ENCODE data around the gene PFDN2.
"Not testable (repeated sequence)": the region's sequence is repeated elsewhere in the genome, so short reads cannot be mapped to it uniquely, and the experiment has no call there.

PFDN2 gene

DNA sequence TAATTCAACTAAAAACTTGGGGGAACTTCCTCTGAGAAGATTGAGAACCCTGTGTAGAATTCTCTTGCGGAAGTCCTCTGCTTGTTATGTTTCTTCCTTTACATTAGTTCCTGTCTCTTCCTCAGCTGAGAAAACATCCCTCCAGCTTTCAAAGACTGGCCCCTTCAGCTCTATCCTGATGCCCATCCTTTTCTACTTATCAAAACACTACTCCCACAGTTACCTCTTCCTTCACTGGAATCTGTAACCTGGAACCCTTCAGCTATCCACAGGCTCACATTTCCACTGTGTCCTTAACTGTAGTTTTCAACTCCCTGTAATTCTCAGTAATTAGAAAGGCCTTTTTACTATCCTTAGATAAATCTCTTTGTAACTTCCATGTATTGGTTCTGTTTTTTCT is 20.6 kb upstream of the PFDN2 start:
- no peak for DNase-seq

DNA sequence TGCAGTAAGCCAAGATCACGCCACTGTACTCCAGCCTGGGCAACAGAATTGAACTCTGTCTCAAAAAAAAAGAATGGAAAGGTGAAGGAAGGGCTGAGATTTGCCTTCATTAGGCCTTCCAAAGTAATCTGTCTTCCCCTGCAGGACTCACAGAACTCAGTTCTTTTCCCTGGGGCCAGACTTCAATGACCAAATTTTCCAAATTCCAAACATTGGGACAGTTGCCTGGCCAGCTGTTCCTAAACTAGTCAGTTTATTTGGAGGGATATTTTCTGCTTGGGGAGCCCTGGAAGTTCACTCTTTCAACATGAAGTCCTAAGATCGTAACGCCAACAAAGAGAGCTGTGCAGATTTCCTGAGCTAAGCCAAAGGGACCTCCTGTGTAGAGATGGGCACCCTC is 20.0 kb upstream of the PFDN2 start:
- DNase-seq, result no peak

DNA sequence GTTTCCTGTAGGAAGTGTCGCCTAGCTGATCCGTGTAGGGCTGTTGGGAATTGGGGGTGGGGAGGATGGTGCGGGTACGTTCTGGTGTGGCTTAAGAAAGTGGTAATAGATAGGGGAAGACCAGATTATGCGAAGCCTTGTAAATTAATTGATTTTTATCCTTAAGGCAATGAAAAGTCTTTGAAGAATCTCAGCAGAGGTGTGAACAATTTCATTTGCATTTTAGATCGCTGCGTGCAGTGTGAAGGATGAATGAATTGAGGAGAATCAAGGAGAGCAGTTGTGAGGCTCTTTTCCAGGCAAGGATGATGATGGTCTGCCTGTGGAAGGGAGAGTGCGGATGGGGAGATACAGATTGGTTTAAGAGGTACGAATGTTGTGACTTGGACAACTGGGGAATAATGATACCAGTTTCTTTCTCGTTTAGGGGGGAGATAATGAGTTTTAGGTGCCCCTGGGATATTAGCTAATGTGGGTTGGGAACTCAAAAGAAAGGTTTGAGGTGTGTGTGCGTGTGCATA is 15.4 kb upstream of the PFDN2 start:
- DNase-seq, result peak in 1 of 2 experiments; percentile 61

DNA sequence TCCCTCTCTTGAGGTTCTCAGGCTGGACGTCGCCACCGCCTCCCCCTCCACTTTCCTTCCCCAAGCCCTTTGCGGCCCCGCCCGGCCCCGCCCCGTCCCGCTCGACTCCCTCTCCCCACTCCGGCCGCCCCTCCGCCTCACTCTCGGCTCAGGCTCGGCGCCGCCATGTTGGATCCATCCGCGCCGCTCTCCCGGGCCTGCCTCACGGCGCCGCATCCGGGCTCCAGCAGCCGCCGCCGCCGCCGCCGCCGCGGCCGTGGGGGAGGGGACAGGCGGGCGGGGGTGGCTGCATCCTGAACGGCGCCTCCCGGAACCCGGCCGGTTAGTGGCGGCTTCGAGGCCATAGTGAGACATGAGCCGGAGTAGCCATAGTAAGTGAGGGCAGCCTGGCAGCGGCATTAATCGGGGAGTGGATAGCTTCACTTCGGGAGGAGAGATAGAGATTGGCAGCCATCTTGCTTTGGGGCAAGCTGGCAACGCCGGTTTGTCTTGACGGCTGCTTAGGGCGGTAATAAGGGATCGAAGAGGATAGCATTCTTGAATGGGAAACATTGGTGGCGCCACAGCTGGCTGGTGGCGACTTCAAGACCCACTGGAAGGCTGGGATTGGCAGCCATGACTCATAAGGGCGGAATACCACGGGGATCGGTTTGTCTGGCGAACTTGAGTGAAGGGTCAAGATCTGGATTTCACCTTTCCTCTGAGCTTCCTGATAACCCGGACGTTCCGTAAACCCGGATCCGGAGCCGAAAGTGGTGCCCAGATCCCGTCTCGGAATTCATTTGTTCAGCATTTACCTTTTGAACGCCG is 14.8 kb upstream of the PFDN2 start, which contains the start of gene DEDD:
Gene DEDD, minus strand, starts transcription at position 258 of the 810 bp plus-strand sequence. CDS start 8,205 bp downstream, outside the sequence.
- DNase-seq, result peak; percentile 97 to 98

DNA sequence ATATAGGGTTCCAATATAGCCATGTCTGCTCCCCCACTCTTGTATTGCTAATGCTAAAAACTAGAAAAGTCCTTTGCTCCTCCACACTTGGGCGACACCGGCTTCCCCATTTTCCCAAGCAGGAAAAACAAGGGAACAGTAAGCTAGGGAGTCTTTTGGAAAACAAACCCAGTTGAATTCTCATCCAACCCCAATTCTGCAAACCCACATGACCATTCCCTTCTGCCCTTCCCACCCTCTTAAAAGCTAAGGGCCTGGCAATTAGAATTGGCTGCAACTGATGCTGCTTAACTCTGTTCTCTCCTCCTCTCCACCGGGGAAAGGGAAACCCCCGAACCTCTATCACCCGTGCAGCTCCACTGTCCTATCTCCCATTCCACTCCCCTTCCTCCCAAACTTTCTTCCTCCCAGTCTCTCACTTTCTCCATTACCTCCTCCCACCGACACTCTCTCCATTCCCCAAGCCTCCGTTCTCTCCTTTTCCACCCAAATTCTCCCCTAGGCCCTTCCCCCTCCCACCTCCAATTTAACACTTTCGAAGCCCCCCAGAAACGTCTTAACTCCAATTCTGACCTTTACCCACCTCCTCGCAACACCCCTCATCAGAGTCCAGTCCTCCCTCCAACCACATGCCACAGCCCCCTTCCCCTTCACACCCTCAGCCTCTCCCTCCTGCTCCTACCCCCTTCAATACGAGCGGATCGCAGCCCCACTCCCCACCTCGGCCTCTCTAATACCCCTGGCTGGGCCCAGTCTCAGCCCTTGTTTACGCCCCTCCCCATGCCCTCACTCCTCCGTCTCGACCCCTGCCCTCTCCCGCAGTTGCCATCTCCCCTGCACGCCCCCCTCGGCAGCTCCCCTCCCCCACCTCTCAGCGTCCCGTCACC is 13.9 kb upstream of the PFDN2 start:
- no peak for DNase-seq

DNA sequence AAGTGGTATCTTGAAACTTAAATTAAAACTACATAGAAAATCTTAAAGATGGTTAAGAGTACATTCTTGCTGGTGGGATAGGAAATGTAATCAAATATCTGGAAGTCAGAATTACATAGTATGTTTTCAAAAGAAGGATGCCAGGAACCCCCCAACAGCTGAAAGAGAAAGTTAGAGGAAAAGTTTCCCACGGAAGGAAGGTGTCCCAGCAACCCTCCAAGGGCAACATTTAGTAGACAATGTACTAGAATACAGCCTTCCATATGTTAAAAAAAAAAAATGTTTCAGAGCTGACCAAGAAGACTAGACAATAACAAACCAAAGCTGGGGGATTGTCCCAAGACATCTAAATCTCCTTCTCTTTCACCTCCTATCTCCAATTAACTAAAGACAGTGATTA is 12.4 kb upstream of the PFDN2 start:
- DNase-seq, result no peak

DNA sequence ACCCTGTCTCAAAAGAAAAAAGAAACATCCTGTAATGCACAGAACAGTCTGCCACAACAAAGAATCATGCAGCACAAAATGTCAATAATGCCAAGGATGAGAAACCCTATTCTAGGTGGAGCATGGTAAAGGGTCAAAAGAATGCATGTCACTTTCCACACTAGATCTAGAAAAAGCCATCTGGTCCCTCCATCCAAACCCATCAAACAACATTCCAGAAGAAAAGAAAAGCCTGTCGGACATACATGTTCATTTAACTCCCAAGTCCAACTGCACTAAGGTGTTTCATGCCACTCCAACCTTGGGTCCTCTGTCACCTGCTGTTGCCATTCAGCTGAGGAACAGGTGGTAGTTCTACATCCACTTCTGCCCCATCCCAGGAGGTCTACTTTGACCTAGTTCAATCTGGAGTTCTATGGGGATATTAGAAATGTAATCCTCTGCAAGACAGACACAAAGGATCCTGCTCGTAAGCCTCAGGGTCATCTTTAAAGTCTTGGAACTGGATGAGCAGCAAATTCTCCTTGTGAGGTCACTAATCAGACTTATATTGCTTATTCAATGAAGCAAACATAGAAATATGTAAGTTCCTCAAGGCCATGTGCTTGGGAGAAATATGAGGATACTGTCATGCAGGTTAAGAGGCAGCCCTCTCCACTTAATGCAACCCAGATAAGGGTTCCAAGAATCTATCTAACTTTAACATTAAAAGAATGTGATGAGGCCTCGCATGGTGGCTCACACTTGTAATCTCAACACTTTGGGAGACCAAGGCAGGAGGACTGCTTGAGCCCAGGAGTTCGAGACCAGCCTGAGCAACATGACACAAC is 11.0 kb upstream of the PFDN2 start:
- DNase-seq, result no peak

DNA sequence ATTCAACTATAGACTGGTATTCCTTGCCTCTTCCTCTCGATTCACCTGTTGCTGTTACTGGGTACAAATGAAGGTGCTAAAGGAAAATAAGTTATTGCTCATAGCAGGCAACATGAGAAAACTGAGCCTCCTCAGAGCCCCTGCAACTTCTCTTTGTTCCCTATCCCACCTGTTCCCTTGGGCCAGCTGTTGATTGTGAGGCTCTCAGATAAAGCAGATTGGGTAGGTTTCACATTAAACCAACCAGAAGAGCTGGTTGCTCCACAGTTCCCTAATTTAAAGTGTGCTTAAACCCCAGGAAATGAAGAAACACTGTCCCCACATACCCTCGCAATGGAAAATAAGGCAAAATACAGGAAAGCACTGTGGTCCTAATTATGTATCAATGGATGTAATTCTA is 9.8 kb upstream of the PFDN2 start:
- no peak for DNase-seq

DNA sequence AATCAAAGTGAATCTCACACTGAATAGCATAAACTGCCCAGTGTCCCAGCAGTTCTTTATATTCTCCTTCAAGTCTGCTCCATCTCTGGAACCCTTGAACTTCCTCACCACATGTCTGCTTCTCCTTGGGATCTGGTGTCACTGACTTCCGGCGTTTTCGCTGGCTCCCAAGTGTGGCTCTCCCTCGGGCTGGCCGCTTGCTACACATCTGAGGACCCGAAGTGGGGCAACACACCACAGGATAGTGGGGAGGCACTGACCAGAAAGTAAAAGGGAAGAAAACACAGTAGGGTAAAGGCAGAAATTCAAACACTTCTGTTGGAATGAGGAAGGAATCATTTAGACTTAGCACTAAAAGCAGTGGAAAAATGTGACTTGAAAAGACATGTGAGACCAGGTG is 5.1 kb upstream of the PFDN2 start:
- no peak for DNase-seq

DNA sequence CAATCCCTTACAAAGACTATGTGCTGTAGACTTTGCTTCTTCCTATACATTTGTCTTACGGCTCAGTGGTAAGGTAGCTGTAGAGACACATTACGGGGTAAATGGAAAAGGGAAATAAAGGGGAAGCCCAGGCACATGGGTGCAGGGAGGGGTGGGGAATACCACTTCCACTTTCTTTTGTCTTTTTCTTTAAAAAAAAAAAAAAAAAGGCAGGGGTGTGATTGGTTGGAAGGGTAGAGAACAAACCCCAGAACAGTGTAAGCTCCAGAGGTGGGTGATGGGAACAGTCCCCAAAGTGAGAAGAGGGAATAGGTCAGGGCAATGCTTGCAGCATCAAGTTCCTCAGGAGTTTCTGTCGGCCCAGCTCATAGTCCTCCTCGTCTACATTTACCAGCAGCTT is 4.0 kb upstream of the PFDN2 start:
- DNase-seq, result no peak

DNA sequence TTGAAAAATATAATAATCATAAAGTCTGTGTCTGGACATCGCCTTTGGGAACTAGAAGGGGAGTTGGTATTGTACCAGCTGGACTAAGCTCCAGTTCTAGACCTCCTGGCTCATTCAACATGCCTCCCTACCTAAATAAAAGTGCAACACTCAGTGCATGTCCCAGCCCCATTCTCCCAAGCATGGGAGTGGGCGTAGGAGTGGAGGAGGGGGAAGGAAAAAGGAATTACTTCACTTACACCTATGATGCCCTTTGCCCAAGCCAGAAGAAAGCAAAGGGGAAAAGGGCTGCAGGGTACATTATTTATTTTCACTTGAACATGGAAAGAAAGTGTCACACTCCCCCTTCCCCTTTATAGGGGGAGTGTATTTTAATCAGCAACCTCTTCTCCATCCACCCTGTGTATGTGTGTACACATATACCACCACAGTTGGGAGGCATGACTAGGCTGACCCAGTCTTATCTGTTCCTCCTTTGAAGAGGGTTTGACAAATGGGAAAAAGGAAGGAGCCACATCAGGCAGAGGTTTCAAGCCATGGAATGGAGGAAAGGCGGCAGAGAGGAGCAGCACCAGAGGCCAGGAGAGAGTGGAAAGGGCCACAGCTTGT is 3.3 kb upstream of the PFDN2 start:
- no peak for DNase-seq

DNA sequence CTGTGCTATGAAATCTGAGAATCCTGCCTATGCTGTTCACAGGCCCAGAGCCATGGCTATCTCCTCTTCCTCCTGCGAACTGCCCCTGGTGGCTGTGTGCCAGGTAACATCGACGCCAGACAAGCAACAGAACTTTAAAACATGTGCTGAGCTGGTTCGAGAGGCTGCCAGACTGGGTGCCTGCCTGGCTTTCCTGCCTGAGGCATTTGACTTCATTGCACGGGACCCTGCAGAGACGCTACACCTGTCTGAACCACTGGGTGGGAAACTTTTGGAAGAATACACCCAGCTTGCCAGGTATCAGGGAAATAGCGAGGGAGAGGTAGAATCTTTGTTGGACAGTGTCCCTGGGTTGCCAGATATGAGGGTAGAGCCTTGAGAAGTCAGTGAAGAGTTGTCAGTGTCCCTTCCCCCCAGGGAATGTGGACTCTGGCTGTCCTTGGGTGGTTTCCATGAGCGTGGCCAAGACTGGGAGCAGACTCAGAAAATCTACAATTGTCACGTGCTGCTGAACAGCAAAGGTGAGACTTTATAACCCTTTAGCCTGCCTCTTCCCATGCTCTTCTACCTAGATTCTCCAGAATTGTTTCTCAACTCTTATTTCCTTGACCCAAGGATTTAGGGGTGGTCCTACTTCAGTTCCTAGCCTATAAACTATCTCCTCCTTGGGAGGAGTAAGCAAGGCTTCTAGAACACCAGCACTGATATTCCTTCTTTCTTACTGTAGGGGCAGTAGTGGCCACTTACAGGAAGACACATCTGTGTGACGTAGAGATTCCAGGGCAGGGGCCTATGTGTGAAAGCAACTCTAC is 1.5 kb upstream of the PFDN2 start:
- DNase-seq, result peak in 1 of 2 experiments; percentile 18

DNA sequence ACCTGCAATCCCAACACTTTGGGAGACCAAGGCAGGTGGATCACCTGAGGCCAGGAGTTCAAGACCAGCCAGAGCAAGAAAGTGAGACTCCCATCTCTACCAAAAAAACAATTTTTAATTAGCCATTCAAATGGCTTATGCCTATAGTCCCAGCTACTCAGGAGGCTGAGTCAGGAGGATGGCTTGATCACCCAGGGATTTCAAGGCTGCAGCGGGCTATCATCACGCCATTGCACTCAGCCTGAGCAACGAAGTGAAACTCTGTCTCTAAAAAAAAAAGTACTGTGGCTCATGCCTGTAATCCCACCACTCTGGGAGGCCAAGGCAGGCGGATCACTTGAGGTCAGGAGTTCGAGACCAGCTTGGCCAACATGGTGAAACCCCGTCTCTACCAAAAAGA is 1.9 kb downstream of the PFDN2 start:
- not testable (repeated sequence) for DNase-seq

DNA sequence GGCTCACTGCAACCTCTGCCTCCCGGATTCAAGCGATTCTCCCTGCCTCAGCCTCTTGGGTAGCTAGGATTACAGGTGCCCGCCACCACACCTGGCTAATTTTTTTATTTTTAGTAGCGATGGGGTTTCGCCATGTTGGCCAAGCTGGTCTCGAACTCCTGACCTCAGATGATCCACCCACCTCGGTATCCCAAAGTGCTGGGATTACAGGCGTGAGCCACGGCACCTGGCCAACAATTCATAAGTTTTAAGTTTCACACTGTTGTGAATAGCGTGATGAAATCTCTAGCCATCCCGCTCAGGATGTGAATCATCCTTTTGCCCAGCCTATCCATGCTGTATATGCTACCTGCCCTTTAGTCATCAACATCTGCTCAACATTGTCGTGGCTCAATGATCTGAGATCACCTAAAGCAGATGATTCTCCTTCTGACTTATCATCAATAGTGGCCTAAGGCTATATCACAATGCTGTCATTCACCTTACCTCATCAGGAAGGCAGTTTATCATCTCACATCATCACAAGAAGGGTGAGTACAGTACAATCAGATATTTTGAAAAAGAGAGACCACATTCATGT is 2.6 kb downstream of the PFDN2 start:
- no peak for DNase-seq

DNA sequence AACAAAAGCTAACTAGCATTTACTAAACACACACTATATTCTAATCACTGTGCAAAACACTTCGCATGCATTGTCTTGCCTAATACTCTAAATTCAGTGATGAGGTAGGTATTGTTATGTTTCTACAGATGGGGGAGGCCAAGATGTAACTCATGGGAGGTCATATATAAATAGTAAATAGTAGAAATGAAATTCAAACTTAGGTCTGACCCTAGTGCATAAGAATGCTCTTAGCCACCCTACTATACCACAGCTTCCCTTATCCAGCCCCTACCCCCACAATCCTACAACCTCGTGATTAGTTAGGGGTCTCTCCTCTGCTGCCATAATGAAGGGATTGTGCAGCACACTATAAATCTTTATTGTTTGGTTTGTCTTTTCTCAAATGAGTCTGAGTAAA is 3.3 kb downstream of the PFDN2 start:
- DNase-seq, result no peak

DNA sequence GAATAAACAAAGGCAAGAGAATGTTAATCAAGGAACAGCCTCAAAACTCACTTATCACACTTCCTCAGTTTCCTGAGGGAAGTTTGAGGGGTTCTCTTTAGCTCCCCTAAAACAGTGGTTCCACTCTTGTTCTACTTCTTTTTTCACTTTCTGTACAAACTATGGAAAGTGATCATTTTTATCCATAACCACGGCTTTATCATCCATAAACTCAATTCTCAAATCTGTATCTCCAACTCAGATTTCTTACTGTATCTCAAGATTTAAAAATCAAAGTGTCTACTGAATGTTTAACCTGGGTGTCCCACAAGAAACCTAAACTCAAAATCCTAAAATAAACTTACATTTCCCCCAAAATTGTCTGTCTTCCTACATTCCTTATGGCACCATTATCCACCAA is 3.9 kb downstream of the PFDN2 start:
- DNase-seq, result no peak

DNA sequence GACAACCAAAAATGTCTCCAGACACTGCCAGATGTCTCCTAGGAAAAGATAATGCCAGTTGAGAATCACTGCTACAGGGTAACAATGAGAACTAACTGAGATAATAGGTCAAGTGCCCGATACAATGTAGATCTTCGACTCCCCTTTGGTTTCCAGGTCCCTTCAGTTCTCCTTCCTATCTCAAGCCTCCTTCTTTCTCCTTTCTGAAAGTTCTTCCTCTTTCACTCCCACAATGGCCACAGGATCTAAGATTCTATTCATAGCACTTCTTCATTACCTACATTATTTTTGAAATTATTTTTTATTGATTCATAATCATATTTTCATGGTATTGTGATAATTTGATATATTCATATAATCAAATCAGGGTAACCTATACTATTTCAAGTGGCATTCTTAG is 6.3 kb downstream of the PFDN2 start:
- no peak for DNase-seq

DNA sequence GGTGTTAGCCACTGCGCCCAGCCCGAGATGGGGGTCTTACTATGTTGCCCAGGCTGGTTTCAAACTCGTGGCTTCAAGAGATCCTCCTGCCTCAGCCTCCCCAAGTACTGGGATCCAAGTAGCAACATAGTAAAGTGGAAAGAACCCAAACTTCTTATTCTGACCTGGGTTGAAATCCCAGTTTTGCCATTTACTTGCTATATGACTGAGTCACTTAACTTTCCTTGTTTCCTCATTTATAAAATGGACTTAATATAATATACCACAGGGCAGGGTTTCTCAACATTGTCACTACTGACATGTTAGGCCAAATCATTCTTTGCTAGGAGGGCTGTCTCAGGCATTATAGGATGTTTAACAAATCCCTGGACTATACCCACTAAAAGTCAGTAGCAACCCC is 6.7 kb downstream of the PFDN2 start:
- DNase-seq, result no peak

DNA sequence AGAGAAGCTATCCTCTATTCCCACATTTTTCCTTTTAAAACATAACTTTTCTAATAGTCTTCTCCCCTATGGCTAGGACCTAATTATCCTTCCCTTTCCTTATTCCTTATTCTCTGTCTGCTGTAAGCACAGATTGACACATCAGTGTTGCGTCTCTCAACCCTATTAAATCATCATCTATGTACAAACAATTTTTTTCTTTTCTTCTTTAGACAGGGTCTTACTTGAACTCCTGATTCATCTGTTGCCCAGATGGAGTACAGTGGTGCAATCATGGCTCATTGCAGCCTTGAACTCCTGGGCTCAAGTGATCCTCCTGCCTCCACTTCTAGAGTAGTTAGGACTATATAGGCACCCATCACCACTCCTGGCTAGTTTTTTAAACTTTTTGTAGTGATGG is 11.4 kb downstream of the PFDN2 start:
- DNase-seq, result no peak

DNA sequence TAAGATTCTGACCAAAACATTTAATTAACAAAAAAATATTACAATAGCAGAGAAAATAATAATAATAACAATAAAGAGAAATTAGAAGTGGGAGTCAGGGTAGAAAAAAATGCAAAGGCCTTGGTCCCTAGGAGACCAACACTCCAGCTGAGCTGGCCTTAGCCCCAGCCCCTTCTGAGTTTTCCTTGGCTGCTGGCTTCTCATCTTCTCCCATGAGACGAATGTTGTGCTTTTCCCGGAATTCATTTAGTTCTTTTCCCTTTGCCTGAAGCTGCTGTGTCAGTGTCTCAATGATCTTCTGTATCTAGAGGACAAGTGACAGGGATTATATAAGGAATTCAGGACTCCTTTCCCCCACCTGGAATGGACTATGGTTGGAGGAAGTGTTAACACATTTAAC is 17.3 kb downstream of the PFDN2 start:
- no peak for DNase-seq
